GM12865 (cell line): ENCODE data around the gene SORCS3.

Experiments
- DNase-seq: peaks from one replicate; pipeline ENCODE4 v3.0.0; 2010; ENCODE audit warnings: low read depth
- H3K4me3 ChIP-seq: 2 replicates; pipeline ENCODE4 v1.5.1; 2011; ENCODE audit warnings: mild to moderate bottlenecking, low read depth, low read length, control low read depth
- TF ChIP-seq, protein P1 (sequence below): IDR thresholded peaks from 2 replicates; pipeline ENCODE4 v1.5.1; 2011; ENCODE audit warnings: low read length, control low read depth, low read depth, inconsistent platforms; ENCODE audit not compliant: insufficient read depth; ENCODE audit errors: missing control alignments

The SORCS3 gene

GRCh38 chr10:104957178-104957841 lies 316.2 kb downstream of the SORCS3 start:
- TF ChIP-seq, protein P1, sequence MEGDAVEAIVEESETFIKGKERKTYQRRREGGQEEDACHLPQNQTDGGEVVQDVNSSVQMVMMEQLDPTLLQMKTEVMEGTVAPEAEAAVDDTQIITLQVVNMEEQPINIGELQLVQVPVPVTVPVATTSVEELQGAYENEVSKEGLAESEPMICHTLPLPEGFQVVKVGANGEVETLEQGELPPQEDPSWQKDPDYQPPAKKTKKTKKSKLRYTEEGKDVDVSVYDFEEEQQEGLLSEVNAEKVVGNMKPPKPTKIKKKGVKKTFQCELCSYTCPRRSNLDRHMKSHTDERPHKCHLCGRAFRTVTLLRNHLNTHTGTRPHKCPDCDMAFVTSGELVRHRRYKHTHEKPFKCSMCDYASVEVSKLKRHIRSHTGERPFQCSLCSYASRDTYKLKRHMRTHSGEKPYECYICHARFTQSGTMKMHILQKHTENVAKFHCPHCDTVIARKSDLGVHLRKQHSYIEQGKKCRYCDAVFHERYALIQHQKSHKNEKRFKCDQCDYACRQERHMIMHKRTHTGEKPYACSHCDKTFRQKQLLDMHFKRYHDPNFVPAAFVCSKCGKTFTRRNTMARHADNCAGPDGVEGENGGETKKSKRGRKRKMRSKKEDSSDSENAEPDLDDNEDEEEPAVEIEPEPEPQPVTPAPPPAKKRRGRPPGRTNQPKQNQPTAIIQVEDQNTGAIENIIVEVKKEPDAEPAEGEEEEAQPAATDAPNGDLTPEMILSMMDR: no peak
- DNase-seq: no peak
- H3K4me3 ChIP-seq: no peak overlapping the region

DNA sequence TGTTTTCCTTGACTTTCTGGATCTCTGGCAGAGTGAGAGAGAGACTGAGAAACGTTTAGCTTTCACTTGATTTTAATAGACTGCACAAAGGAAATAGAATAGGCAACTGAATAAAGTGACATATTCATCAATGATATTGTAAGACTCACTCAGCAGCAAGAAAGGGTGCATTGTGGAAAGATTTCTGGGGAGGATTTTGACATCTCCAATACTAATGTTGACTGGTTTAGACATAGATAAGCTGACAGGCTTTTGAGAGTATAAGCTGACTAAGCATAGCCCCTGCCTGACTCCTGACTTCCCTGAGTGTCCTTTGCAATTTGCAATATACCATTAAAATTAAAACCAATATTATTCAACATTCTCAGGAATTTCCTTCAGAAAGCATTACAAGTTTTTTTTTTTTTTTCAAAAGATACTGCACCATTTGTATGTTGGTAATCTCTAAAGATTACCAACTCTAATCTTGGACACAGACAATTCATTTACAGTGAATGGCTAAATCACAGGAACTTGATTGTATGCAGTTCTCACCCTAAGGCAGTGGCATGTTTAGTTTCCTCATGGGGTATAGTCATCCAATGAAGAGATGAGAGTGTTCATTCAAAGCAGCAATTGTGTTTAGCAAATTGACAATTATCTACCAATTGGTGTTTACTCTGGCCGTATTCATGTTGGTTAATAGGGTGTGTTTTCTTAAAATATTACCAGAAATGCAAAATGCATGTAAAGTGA lies 325.6 kb downstream of the SORCS3 start:
- TF ChIP-seq, protein P1: no peak
- DNase-seq: no peak
- no peak overlapping the region for H3K4me3 ChIP-seq

- TF ChIP-seq, protein P1: no peak
- DNase-seq: no peak
- H3K4me3 ChIP-seq: no peak overlapping the region
Observed at GRCh38 chr10:104980368-104980767, 339.3 kb downstream of the SORCS3 start.

GRCh38 chr10:104981995-104982394 lies 340.9 kb downstream of the SORCS3 start:
- TF ChIP-seq, protein P1: no peak
- H3K4me3 ChIP-seq: no peak overlapping the region
- DNase-seq: no peak

GRCh38 chr10:104988686-104989085 lies 347.6 kb downstream of the SORCS3 start:
- TF ChIP-seq, protein P1: no peak
- no peak for DNase-seq

DNA sequence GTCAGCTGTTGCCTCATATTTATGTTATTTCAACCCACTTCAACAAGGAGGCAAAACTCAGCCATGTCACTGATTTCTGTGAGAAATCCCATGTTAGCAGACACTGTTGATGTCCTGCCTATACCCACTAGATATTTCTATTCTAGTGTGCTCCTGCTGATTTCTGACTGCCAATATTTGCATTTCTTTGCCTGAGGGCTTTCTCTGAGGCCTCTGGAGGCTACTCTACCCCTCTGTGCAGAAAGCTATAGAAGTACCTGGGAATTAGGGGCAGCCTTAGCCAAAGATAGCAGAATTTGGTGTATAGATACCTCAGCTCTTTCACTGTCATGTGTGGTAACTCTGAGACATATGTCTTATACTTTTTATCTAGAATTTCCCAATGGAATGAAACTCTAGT lies 348.8 kb downstream of the SORCS3 start:
- no peak overlapping the region for H3K4me3 ChIP-seq
- TF ChIP-seq, protein P1: no peak
- DNase-seq: no peak

More at GRCh38 chr10:104988686-104989085, 347.6 kb downstream of the SORCS3 start:
- H3K4me3 ChIP-seq: no peak overlapping the region
